CD4-positive, alpha-beta T cell treated with Interleukin-1 beta for 1 hour (primary cell): ENCODE data around the gene SELENOI.
"Not testable (repeated sequence)": the region's sequence is repeated elsewhere in the genome, so short reads cannot be mapped to it uniquely, and the experiment has no call there.

Source experiments
- DNase-seq, 2 donors: peaks; one replicate each; pipeline ENCODE4 v3.0.0-alpha.2; 2020 to 2022

SELENOI gene

DNA sequence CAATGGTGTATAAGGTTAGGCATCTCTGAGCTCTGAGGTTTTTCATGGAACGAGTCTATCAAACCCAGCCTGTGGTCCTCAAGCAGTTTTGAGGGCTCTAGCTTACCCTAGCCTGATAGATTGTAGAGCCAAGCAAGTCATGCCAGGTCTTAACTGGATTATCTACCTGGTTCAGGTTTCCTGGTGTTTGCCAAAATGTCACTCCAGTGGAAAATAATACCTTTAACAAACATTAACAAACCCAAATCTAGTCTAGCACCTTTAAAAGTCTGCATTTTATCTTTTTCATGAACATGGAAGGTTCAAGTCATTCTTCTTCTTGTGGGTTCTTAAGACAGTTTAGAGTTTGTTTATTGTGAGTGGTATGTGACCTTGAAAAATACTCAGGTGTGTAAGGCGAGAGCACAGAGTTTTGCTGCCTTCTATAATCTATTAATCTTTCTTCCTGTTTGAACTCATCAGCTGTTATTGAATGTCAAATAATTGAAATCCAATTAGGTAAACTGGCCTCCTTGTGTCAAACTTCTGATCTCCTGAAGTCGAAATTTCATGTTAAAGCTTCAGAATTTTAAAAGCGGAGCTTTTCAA is 14.0 kb downstream of the SELENOI start:
- no peak for DNase-seq

GRCh38 chr2:26363323-26363722 is 17.4 kb downstream of the SELENOI start:
- DNase-seq = no peak

- DNase-seq = no peak
These were observed 18.0 kb downstream of the SELENOI start for GRCh38 chr2:26363958-26364357.

DNA sequence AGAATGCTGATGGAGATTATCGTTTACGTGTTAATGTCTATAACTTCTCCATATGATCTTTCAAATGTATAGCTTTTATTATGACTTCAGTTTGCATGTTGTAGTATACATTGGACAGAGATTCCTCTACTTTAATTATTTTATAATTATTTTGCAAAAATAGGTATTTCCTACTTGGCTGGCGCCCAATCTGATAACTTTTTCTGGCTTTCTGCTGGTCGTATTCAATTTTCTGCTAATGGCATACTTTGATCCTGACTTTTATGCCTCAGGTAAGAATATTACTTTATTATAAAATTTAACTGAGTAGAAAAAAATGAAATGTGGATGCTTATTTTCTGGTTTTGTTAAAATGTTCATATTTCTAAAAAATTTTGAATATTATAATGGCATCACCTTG is 18.7 kb downstream of the SELENOI start:
- DNase-seq = no peak

DNA sequence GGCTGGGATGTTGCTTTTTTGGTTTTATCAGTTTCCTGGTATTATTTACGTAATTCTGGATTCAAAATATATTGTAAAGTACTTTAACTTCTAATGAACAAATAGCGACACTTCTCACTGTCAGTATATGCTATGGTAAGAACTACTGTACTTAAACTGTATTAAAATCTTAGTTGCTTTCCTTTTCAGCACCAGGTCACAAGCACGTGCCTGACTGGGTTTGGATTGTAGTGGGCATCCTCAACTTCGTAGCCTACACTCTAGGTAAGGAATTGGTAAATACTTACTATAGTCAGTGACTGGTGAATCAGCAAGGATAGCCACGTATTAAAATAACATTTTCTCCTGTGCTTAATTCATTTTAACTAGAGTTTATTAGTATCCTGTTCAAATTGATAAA is 21.0 kb downstream of the SELENOI start:
- DNase-seq = no peak

DNA sequence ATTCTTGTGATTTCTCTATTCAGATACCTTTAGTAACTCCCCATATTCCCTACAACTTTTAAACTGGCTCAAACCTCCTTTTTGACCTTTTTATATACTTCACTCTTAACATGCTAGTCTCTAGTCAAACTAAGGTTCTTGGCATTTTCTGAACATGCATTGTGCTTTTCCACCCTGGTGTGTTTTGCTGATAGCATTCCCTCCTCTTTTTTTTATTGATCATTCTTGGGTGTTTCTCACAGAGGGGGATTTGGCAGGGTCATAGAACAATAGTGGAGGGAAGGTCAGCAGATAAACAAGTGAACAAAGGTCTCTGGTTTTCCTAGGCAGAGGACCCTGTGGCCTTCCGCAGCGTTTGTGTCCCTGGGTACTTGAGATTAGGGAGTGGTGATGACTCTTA is 23.7 kb downstream of the SELENOI start:
- DNase-seq = not testable (repeated sequence)

DNA sequence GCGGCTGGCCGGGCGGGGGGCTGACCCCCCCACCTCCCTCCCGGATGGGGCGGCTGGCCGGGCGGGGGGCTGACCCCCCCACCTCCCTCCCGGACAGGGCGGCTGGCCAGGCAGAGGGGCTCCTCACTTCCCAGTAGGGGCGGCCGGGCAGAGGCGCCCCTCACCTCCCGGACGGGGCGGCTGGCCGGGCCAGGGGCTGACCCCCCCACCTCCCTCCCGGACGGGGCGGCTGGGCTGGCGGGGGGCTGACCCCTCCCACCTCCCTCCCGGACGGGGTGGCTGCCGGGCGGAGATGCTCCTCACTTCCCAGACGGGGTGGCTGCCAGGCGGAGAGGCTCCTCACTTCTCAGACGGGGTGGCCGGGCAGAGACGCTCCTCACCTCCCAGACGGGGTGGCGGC is 25.0 kb downstream of the SELENOI start:
- DNase-seq = not testable (repeated sequence)

GRCh38 chr2:26376799-26377198 is 30.9 kb downstream of the SELENOI start:
- DNase-seq = no peak

- no peak for DNase-seq
These were observed 34.3 kb downstream of the SELENOI start for GRCh38 chr2:26380281-26380680.

DNA sequence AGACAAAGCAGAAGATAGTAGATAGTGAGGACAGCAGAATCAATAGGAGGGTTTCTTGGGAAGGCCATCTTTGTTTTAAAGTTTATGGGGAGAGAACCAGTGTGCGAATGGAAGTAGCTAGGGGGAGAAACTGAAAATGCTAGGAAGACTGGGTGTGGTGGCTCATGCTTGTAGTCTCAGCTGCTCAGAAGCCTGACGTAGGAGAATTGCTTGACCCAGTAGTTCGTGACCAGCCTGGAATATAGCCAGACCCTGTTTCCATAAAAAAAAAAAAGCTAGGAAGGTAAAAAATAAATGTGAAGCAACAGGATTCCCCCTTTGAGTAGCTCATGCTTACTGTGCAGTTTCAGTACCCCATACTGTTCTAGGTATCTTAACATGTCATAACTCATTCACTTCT is 36.6 kb downstream of the SELENOI start:
- DNase-seq = no peak

GRCh38 chr2:26384183-26384582 is 38.2 kb downstream of the SELENOI start:
- no peak for DNase-seq

DNA sequence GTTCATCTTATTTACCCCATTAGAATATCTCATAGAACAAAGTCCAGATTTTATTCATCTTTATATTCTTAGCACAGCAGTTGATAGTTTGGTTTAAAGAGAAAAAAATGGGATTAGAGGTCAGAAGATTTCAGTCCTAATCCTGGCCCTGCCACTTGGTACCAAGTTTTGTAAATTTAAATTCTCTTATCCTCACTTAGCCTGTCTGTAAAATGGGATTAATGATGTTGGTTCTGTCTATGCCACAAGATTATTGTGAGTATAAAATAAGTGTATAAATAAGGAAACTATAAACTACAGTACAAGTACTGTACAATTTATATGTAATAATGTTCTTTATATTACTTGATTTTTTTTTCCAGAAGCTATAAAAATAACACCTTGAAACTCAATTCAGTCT is 38.7 kb downstream of the SELENOI start:
- no peak for DNase-seq

DNA sequence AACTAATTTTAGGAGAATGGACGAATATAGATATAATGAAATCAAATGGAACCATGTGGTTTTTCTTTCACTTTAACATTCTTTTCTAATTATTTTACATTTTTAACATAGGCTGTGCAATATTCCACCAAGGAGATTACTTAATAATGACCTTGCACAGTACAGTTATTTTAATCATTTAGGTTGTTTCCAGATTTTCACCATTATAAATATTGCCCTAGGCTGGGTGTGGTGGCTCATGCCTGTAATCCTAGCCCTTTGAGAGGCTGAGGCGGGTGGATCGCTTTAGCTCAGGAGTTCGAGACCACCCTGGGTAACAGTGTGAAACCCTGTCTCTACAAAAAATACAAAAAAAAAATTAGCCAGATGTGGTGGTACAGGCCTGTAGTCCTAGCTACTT is 41.2 kb downstream of the SELENOI start:
- DNase-seq = no peak

DNA sequence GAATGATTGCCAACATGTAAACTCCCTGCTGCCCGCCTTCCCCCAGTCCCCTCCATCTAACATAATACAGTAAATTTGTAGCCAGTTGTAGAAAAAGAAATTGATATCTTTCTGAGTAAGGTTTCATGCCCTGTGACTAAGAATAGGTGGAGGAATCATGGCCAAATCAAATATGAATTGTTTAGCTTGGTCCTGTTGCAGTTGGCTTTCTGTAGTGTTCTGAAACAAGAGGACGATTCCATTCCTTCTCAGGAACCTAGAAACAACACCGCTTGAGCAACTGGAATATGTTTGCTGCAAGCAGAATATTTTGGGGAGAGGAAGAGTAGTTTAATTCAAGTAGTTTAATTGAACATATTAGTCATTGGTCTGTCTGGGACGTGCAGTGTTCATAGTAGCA is 48.8 kb downstream of the SELENOI start:
- no peak for DNase-seq

- no peak for DNase-seq
These were observed 49.5 kb downstream of the SELENOI start for GRCh38 chr2:26395394-26395793.

- no peak for DNase-seq
These were observed 50.9 kb downstream of the SELENOI start for GRCh38 chr2:26396734-26397298.

DNA sequence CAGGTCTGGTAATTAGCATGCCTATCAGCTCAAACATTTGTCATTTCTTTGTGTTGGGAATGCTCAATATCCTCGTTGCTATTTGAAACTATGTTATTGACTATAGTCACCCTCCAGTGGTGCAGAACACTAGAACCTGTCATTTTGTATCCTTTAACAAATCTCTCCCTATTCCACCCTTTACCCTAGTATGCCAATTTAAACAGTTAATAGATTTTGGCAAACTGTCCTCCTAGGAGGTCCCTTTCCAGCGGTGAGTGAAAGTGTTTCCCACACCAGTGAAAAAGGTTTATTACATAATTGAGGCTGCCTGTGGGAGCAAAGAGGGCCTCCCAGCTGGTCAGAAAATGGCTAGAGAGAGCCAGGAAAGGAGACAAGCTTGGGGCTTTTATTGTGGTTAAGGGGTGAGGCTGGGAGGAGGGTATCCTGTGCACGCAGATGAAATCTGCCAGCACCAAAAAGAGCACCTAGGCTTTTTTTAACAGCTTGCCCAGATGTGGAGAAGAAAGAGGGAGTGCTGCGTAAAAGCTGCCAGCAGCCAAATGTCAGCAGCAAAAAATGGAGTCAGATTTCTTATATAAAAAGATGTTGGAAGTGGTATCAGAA is 53.9 kb downstream of the SELENOI start:
- DNase-seq = no peak

- DNase-seq = no peak
These were observed 54.8 kb downstream of the SELENOI start for GRCh38 chr2:26400723-26401122.

DNA sequence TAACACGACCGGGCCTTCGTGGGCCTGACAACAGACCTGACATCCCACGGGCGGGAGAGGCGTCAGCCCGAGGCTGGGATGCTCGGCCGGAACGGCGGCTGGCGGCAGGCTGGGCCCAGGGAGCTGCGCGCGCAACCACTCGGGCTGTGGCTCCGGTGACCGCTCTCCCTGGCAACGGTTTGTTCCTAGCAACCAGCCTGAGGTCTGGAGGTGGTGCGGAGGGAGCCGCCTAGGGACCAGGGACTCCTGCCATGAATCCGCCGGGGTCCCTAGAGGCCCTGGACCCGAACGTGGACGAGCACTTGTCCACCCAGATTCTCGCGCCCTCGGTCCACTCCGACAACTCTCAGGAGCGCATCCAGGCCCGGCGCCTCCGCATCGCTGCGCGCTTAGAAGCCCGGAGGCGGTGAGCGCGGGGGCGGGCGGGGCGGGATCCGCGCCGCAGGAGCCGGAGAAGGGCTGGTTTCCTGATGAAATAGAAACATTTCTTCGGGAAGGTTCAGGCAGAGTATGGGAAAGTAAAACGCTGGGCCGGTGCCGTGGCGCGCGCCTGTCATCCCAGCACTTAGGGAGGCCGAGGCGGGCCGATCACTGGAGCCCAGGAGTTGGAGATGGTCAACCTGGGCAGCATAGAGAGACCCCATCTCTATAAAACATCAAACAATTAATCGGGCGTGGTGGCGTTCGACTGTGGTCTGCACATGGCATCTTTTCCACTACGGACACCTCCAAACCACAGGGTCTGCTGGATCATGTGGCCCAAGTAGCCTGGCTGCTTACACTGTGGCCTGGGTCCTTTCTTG is 56.0 kb downstream of the SELENOI start, which contains the start of gene DRC1:
DRC1 (plus strand) TSS at position 182 of the 803 bp plus-strand sequence; CDS start at position 252, 70 bp downstream.
- peak in 1 of 2 donors; percentile 9 for DNase-seq

DNA sequence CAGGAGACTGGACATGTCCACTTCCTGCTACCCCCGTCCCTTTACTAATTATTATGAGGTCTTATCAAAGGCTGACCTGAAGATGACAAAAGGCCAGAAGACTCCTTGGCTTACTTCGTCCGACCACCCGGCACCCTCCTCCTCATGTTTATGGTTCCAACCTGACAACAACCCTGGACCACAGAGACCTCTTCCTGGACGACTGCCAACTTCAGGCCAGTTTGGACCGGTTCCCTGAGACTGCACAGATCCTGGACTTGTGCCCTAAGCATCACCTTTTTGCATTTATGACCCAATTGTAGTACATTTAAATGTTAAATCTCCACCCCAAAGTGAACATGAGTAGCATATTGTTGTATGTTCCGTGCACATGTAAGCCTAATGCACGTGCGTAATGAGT is 61.6 kb downstream of the SELENOI start:
- DNase-seq = no peak

DNA sequence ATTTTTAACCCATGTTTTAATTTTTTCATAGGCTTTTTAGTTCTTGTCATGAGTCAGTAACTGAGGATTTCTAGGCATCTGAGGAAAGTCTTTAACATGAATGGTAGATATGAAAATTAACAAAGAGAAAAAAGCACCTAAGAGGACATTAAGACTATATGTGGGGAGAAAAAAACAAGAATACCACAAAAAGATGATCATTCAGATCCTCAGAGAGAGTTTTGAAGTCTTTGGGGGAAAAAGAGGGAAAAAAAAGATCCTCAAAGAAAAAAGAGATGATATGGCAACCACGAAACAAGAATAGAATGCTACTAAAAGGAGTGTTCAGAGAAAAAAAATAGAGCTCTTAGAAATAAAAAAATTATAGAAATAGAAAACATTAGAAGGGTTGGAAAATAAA is 63.8 kb downstream of the SELENOI start:
- no peak for DNase-seq

- no peak for DNase-seq
These were observed 64.9 kb downstream of the SELENOI start for GRCh38 chr2:26410764-26411243.

DNA sequence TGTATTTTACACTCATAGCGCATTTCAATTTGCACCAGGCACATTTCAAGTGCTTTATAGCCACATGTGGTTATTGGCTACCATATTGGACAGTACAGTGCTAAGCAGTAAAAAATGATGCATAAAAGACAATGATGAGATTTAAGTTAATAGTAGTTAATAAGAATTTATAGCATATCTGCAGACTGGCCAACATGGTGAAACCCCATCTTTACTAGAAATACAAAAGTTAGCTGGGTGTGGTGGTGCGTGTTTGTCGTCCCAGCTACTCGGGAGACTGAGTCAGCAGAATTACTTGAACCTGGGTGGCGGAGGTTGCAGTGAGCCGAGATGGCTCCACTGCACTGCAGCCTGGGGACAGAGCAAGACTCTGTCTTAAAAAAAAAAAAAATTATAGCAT is 65.5 kb downstream of the SELENOI start:
- no peak for DNase-seq
